GM21529 (cell line): ENCODE measurements around the gene ADGRL1.
"Not testable (repeated sequence)": the region's sequence is repeated elsewhere in the genome, so short reads cannot be mapped to it uniquely, and the experiment has no call there.

ENCODE experiments used
- ATAC-seq: cut with Tn5 transposase; IDR thresholded peaks from one replicate; pipeline ENCODE4 v1.9.1; 2021; ENCODE audit not compliant: unreplicated experiment

The ADGRL1 gene

GRCh38 chr19:14164082-14164481 lies 41.9 kb downstream of the ADGRL1 start:
- ATAC-seq: no peak

GRCh38 chr19:14162871-14163297 lies 43.1 kb downstream of the ADGRL1 start:
- no peak for ATAC-seq

- ATAC-seq: no peak
Observed at GRCh38 chr19:14161305-14161704, 44.7 kb downstream of the ADGRL1 start.

GRCh38 chr19:14160017-14160703 lies 45.8 kb downstream of the ADGRL1 start:
- ATAC-seq: no peak

- ATAC-seq: no peak
Observed at GRCh38 chr19:14159059-14159458, 46.9 kb downstream of the ADGRL1 start.

- ATAC-seq: no peak
Observed at GRCh38 chr19:14158276-14159023, 47.5 kb downstream of the ADGRL1 start.

- no peak for ATAC-seq
Observed at GRCh38 chr19:14156971-14157717, 48.8 kb downstream of the ADGRL1 start.

- ATAC-seq: no peak
Observed at GRCh38 chr19:14156122-14156521, 49.8 kb downstream of the ADGRL1 start.

- ATAC-seq: no peak
Observed at GRCh38 chr19:14155371-14155770, 50.6 kb downstream of the ADGRL1 start.

GRCh38 chr19:14152713-14153112 lies 53.3 kb downstream of the ADGRL1 start:
- no peak for ATAC-seq

- ATAC-seq: no peak
Observed at GRCh38 chr19:14150770-14151661, 55.0 kb downstream of the ADGRL1 start.

- ATAC-seq: no peak
Observed at GRCh38 chr19:14150041-14150769, 55.8 kb downstream of the ADGRL1 start.

- ATAC-seq: no peak
Observed at GRCh38 chr19:14149509-14149994, 56.4 kb downstream of the ADGRL1 start.

- ATAC-seq: no peak
Observed at GRCh38 chr19:14148751-14149410, 57.1 kb downstream of the ADGRL1 start.

- ATAC-seq: no peak
Observed at GRCh38 chr19:14147797-14148605, 58.0 kb downstream of the ADGRL1 start.

GRCh38 chr19:14146789-14147216 lies 59.2 kb downstream of the ADGRL1 start:
- ATAC-seq: no peak

- ATAC-seq: not testable (repeated sequence)
Observed at GRCh38 chr19:14146169-14146568, 59.8 kb downstream of the ADGRL1 start.

- no peak for ATAC-seq
Observed at GRCh38 chr19:14145381-14145780, 60.6 kb downstream of the ADGRL1 start.
